HepG2 (cell line): ENCODE results near the gene GYS2. TPM values are rescaled to one million over a fixed set of nuclear protein-coding genes. Genes with fewer than 3 reads are reported as not detected.
A peak's percentile ranks its signal among the peaks of the same experiment; 100 is the strongest.

Experiments
- CERS6 ChIP-seq: sonication (generic); formaldehyde crosslinking; IDR thresholded peaks from 2 replicates; pipeline ENCODE4 v1.5.0; 2020; ENCODE audit warnings: missing genetic modification reagents
- ETV5 ChIP-seq: IDR thresholded peaks from 2 replicates; pipeline ENCODE4 v1.6.1; 2018; ENCODE audit warnings: missing biosample characterization, missing genetic modification reagents, inconsistent platforms, borderline replicate concordance
- HDAC1 ChIP-seq: sonication (generic); formaldehyde crosslinking; IDR thresholded peaks from 2 replicates; pipeline ENCODE4 v1.5.1; 2020; ENCODE audit warnings: mild to moderate bottlenecking, missing genetic modification reagents
- KLF6 ChIP-seq: IDR thresholded peaks from 2 replicates; pipeline ENCODE4 v1.8.0; 2016; ENCODE audit warnings: missing biosample characterization, missing genetic modification reagents
- RBFOX2 ChIP-seq: fragments of 200-400 bp; formaldehyde crosslinking; IDR thresholded peaks from 2 replicates; pipeline ENCODE4 v1.6.1; 2017; ENCODE audit warnings: low read depth, mild to moderate bottlenecking, low read length
- RNF2 ChIP-seq: fragments of 450-650 bp; conservative IDR thresholded peaks from 2 replicates; pipeline ENCODE4 v1.6.1; 2016; ENCODE audit warnings: low read depth
- THAP11 ChIP-seq: IDR thresholded peaks from 2 replicates; pipeline ENCODE4 v1.6.1; 2016; ENCODE audit warnings: missing biosample characterization, missing genetic modification reagents
- THAP9 ChIP-seq: sonication (generic); formaldehyde crosslinking; IDR thresholded peaks from 2 replicates; pipeline ENCODE4; 2020; ENCODE audit warnings: missing genetic modification reagents, mild to moderate bottlenecking, borderline replicate concordance
- ZBTB4 ChIP-seq: sonication (generic); formaldehyde crosslinking; IDR thresholded peaks from 2 replicates; pipeline ENCODE4 v1.4.0; 2020; ENCODE audit warnings: missing genetic modification reagents, mild to moderate bottlenecking, borderline replicate concordance
- ZBTB43 ChIP-seq: sonication (generic); formaldehyde crosslinking; conservative IDR thresholded peaks from 2 replicates; pipeline ENCODE4 v1.4.0; 2020; ENCODE audit warnings: missing genetic modification reagents
- ZNF501 ChIP-seq: sonication (generic); formaldehyde crosslinking; IDR thresholded peaks from 2 replicates; pipeline ENCODE4 v1.5.1; 2020; ENCODE audit warnings: mild to moderate bottlenecking, moderate library complexity, missing genetic modification reagents
- polyA plus RNA-seq, 8 experiments: library from polyadenylated mRNA; depleted of rRNA in 3 of 8; stranded (reverse) in 7 of 8; unstranded in 1 of 8; fragments of >200 nt; fragmentation: Illumina TruSeq in 4 of 8; extraction: Trizol in 4 of 8; gene quantifications; 2 replicates each; pipeline versions ENCODE4 v1.2.1 to v1.2.3, GENCODE V29; 2011 to 2016; ENCODE audit warnings: low read depth in 4 of 8, missing spikeins in 1 of 8, mixed read lengths in 1 of 8; ENCODE audit not compliant: insufficient read depth in 1 of 8
- total RNA-seq, 5 experiments: library from RNA; depleted of rRNA; stranded (reverse); fragments of >200 nt; fragmentation: Illumina TruSeq; extraction: Trizol; gene quantifications; 2 replicates each; pipeline ENCODE4 v1.2.3, GENCODE V29; 2016; ENCODE audit warnings: low read depth in 1 of 5

Gene GYS2
- total and polyA plus RNA-seq, 2 of the 13 experiments (the other 11 are each of a cell fraction or from before 2014, with no cell fraction given): not detected

- TF ChIP-seq THAP9 (CRISPR knock-in tag) (peak; percentile 75; the same call in 1 of the 2 replicates), ETV5 (CRISPR knock-in tag) (peak; percentile 25; the same call in 1 of the 2 replicates), THAP11 (CRISPR knock-in tag) (peak; percentile 87), KLF6 (CRISPR knock-in tag) (peak; percentile 88), ZBTB43 (no peak; the same call in 1 of the 2 replicates), RNF2 (peak; percentile 58; the same call in 1 of the 2 replicates), ZBTB4 (CRISPR knock-in tag) (peak; percentile 27; the same call in 1 of the 2 replicates), RBFOX2 (peak; percentile 80), ZNF501 (peak; percentile 87), HDAC1 (CRISPR knock-in tag) (peak; percentile 98), CERS6 (no peak)
Observed at GRCh38 chr12:21501258-21502163, 103.1 kb downstream of the GYS2 start, which contains the start of the genes GOLT1B and RECQL (continued).
